GDM1 (cell line): Measurements from ENCODE around the gene GOPC.

Experiments used
- DNase-seq: peaks from one replicate; lab custom pipeline; 2025; lab: John Stamatoyannopoulos, UW

The GOPC gene

GRCh38 chr6:117595099-117595923 lies 7.0 kb downstream of the GOPC start:
- no peak for DNase-seq

GRCh38 chr6:117592983-117593759 lies 9.1 kb downstream of the GOPC start:
- DNase-seq: no peak

GRCh38 chr6:117591405-117591804 lies 10.9 kb downstream of the GOPC start:
- no peak for DNase-seq

- no peak for DNase-seq
These were observed 11.9 kb downstream of the GOPC start for GRCh38 chr6:117590447-117590846.

- DNase-seq: no peak
These were observed 16.7 kb downstream of the GOPC start for GRCh38 chr6:117585647-117586046.

GRCh38 chr6:117574198-117574597 lies 28.1 kb downstream of the GOPC start:
- DNase-seq: no peak

GRCh38 chr6:117573006-117573680 lies 29.2 kb downstream of the GOPC start:
- DNase-seq: no peak

GRCh38 chr6:117568831-117569410 lies 33.4 kb downstream of the GOPC start:
- DNase-seq: no peak

- DNase-seq: no peak
These were observed 34.1 kb downstream of the GOPC start for GRCh38 chr6:117568247-117568646.

GRCh38 chr6:117564681-117565080 lies 37.6 kb downstream of the GOPC start:
- no peak for DNase-seq

GRCh38 chr6:117561128-117561527 lies 41.2 kb downstream of the GOPC start:
- DNase-seq: no peak

GRCh38 chr6:117559299-117559698 lies 43.0 kb downstream of the GOPC start:
- DNase-seq: no peak

- no peak for DNase-seq
These were observed 43.5 kb downstream of the GOPC start for GRCh38 chr6:117558818-117559217.

- DNase-seq: no peak
These were observed 44.4 kb downstream of the GOPC start for GRCh38 chr6:117557951-117558350.

GRCh38 chr6:117555882-117556498 lies 46.3 kb downstream of the GOPC start:
- peak; percentile 1 for DNase-seq

GRCh38 chr6:117555262-117555849 lies 47.0 kb downstream of the GOPC start:
- DNase-seq: no peak

GRCh38 chr6:117553142-117553541 lies 49.2 kb downstream of the GOPC start:
- no peak for DNase-seq

GRCh38 chr6:117552618-117553017 lies 49.7 kb downstream of the GOPC start:
- no peak for DNase-seq

- no peak for DNase-seq
These were observed 51.6 kb downstream of the GOPC start for GRCh38 chr6:117550618-117551242.

- no peak for DNase-seq
These were observed 52.2 kb downstream of the GOPC start for GRCh38 chr6:117550078-117550600.

- DNase-seq: no peak
These were observed 52.7 kb downstream of the GOPC start for GRCh38 chr6:117549611-117550010.
